DMS 273 treated with DMSO at 0.1 percent for 48 hours (cell line): ENCODE results near the gene C4orf46.
"Not testable (repeated sequence)": the region's sequence is repeated elsewhere in the genome, so short reads cannot be mapped to it uniquely, and the experiment has no call there.

Experiments used
- DNase-seq: peaks from one replicate; lab custom pipeline; 2025; lab: John Stamatoyannopoulos, UW

Gene C4orf46

DNA sequence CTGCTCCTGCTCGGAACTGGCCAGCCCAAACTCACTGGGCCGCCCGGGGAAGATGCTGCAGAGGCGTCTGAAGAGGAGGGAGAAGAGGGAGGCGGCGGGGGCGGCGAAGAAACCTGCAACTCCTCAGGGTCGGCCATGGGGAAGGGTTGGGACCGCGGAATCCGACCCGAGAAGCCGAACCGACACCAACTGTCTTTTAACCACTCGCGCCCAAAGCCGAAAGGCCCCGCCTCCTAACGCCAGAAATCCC is at the start of gene C4orf46:
TSS of gene C4orf46 (minus strand) at position 223 of the 250 bp plus-strand sequence. CDS start at position 137, 86 bp downstream.
- DNase-seq = no peak

DNA sequence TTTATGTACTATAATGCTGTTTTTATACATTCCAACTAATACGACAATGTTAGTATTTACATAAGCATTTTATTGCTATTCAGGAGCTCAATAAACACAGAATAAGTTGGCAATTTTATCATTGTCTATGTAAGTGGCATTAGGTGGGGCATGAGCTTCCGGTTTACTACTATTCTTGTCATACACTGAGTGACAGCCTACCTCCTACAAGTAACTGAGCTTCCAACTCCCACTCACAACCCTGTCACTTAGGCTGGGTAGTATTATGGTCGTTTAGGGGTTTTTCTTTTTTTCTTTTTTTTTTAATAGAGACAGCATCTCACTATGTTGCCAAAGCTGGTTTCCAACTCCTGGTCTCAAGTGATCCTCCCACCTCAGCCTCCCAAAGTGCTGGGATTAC is 44.1 kb upstream of the C4orf46 start:
- DNase-seq = no peak

DNA sequence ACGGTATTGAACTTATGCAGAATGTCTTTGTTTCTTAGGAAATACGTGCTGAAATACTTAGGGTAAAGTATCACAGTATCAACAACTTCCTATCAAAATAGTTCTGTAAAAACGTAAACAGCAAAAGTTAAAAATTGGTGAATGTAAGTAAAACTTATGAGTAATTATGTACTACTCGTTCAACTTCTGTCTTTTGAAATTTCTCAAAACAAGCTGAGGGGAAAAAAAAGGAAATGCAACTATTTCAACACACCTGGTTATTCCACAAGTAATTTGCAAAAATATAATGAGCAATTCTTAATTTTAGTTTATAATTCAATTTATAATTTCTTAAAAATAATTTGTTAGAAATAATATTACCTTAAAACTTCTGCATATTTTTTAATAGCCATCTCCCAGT is 43.2 kb upstream of the C4orf46 start:
- DNase-seq = no peak

DNA sequence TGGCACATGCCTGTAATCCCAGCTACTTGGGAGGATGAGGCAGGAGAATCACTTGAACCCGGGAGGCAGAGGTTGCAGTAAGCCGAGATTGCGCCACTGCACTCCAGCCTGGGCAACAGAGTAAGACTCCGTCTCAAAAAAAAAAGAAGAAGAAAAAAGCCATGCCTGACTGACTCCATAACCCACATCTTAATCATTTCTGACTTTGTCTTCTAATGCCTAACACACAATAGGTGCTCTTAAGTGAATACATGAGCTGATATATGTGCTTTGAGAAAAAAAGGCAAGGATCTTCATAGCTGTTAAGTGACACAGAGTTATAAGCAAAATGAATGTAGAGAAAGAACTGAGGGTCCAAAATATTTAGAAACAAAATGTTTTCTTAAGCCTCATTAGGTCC is 40.9 kb upstream of the C4orf46 start:
- DNase-seq = not testable (repeated sequence)

DNA sequence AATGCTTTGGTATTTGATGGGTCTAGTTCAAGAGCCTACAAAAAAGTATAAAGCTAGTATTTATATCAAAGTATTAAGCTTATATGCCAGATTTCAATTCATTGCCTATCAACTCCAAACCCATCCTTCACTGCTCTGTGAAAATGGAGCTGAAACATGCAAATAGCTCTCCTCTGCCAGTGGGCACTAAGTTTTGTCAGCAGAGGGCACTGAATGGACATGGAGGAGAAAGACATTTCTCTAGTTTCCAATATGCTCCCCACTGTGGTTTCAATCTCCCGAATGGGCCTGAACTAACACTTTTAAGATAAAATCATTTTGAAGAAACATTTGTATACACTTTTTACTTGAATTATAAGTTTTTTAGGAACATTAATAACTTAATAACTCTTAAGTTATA is 39.1 kb upstream of the C4orf46 start:
- DNase-seq = no peak

DNA sequence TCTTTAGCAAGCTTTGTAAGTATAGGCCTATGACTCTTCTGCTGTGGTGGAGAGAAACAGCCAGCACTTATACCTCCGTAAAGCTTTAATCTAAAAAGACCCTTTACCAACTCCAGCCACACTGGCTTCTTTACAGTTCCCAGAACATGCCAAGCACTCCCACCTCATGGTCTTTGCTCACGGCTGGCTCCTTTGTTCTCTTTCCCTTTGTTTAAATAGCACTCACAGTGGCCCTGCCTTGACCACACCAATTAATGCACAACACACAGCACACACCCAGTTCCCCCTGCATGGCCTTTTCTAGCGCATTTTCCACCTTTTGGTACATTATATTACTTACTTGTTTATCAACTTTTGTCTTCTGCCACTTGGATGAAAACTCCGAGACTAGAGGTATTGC is 32.6 kb upstream of the C4orf46 start:
- DNase-seq = no peak

DNA sequence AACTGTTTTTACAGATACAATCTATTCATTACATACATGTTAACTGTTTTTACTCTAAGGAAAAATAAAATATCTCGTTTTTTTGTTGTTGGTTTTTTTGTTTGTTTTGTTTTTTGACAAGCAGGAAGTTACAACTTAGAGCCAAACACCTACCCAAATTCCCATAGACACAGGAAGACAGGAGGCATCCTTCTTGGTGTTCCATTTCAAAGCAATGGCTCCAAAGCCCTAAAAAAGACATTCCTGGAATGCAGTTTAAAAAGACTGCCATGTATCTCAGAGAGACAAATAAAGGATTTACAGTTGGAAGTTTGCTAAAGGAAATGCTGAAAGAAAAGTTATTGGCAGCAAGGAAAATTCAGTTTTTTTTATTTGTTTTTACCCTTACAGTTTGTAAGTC is 17.1 kb upstream of the C4orf46 start:
- no peak for DNase-seq

DNA sequence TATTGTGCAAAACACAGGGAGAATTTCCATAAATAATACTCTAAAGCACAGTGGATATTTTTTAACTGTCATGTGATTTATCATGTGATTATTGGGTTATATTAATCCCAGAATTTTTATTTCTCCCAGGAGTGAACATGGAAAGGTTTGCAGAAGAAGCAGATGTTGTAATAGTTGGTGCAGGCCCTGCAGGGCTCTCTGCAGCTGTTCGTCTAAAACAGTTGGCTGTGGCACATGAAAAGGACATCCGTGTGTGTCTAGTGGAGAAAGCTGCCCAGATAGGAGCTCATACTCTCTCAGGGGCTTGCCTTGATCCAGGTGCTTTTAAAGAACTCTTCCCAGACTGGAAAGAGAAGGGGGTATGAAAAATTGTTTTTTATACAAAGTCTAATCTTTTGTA is 10.4 kb upstream of the C4orf46 start:
- no peak for DNase-seq

DNA sequence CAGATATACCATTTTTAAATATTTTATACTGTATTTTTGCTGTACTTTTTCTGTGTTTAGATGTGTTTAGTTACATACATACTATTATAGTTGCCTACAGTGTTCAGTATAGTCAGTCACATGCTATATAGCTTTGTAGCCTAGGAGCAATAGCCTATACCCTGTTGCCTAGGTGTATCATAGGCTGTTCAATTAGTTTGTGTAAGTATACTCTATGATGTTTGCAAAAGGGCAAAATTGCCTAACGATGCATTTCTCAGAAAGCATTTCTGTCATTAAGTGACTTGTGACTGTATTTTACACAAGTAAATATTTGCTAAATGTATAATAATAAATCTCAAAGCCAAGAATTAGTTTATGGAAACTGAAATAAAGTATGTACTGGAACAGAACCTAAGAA is 9.9 kb upstream of the C4orf46 start:
- DNase-seq = no peak

DNA sequence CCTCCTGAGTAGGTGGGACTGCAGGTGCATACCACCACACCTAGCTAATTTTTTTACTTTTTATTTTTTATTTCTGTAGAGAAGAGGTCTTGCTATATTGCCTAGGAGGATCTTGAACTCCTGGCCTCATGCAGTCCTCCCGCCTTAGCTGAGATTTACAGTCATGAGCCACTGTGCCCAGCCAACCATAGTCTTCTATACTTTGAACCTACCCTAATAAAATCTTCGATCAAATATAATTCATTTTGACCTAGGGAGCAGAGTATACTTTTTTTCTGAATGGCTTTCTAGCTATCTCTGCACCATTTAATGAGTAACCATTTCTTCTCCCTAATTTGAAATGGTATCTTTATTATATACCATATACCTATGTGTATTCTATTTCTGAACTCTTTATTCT is 7.1 kb upstream of the C4orf46 start:
- no peak for DNase-seq

DNA sequence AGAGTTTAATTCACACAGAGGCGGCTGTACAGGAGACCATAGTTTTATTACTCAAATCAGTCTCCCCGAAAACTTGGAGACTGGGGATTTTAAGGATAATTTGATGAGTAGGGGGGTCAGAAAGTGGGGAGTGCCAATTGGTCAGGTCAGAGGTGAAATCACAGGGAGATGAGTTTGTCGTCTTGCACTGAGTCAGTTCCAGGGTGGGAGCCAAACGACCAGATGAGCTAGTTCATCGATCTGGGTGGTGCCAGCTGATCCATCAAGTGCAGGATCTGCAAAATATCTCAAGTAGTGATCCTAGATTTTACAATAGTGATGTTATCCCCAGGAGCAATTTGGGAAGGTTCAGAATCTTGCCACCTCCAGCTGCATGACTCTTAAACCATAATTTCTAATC is 4.4 kb upstream of the C4orf46 start:
- no peak for DNase-seq

DNA sequence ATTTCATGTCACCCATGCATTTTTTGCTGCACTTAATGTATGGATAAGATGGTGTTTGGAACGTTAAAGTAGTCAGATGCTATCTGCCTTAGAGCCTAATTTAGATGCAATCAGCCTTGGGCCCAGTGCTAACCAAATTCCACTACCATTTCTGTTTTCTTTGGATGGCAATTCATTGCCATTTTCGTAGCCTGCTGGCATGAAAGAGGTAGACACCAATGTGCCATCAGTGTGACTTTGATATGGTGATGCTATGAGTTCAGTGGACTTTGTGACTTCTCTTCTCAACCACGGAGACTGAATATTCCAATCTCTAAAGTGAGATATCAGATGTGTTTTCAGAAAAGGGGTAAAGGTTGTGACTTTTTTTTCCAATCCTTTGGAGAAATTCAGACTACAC is 1.9 kb upstream of the C4orf46 start:
- no peak for DNase-seq

DNA sequence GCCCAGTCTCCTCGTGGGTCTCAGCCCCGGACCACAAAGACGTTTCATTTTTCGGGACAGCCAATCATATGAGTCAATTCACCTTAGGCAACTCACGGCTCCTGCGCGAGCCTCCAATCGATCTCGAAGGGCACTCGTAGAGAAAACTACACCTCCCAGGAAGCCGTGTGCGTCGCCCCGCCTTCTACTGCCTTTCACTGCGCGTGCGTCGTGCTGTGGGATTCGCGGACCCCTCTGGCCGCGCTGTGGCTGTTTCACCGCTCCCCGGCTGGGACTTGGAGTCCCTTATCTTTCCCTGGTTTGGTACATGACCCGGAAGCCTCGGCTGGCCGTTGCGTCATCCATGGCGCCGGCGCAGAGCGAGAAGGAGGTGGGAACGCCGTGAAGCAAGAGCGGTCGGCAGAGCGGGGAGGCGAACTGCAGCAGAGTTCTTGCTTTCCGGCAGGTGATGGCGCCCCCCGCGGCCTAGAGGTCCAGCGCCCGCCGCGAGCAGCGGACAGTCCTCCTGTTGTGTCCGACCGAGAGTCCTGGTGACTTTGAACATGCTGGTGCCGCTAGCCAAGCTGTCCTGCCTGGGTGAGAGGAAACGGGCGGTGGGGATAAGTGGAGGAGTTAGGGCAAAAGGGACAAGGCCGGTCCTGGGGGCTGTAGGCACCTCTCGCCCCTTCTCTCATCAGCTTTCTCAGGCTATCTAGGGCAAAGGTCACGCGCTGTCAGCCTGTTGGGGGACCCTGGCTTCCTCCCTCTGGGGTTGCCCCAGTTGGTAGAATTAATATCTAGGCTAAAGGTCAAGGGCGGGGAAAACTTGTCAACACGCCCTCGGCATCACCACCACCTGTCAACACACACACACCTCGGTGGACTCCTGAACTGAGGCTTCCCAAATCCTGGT is 474 bp upstream of the C4orf46 start, which contains the start of gene ETFDH:
TSS of gene ETFDH (plus strand) at position 382 of the 892 bp plus-strand sequence. CDS start at position 543, 161 bp downstream.
- DNase-seq = peak; percentile 96

DNA sequence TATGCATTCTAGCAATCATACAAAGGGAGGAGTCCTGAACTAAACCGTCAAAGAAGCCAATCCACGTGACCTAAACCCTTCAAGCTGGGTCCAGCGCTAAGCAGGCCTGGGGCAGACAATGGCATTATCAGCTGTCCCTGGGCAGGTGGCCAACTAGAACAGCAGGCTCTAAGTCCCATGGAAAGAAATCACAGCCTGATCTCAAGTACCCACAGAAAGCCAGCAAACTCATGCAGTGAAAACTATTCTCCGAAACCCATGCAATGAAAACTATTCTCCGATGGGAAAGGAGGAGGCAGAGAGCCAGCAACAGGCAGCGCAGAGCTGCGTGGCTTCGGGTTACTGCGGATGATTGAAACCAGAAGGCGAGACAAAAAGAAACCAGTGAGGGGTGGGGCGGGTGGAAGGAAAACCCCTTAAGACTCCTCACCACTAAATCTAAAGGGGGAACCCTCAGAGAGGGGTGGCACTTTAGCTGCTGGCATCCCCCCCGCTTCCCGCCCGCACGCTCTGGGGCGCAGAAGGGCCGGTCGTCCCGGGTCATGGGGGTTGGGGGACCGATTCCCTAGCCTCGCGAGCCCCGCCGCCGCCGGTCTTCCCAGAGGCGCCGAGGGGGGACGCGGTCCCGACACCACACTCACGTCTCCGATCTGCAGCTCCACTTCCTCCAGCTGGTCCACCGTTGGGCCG is 567 bp downstream of the C4orf46 start:
- peak; percentile 44 for DNase-seq

DNA sequence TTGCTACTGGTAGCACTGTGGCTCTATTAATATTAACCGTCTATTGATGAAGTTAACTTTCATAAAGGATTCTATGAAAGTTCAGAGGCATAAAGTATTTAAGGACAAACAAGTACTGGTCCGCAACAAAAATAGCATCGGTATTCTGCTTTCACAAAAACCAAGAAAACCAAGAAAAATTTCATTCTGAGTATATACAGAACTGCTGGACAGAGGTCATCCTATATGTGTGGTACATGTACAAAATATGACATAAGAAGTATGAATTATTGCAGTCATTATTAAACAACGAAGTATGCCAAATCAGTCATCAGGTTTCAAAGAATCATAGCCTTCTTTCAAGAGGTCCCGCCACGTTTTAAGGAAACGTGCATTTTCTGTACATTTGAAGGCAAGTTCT is 2.4 kb downstream of the C4orf46 start:
- DNase-seq = no peak

DNA sequence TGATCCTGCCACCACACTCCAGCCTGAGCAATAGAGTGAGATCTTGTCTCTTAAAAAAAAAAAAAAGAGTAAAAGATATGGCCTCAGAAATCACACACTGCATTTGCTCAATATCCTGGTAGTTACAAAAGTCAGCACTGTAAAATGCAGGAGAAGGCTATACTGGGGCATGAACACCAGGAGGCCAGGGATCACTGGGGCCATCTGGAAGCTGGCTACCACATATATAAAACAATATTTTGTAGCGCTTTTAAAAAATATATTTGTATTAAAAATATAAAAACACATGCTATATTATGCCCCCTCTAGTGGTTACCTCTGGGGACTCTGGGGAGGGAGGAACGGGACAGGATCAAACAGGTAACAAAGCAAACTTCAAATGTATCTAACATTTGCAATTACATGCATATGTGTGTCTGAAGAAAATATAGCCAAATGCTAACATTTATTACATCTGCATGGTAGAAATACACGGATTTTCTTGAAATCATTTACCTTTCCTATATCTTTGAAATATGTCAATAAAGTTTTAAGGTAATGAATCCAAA is 4.0 kb downstream of the C4orf46 start:
- no peak for DNase-seq

DNA sequence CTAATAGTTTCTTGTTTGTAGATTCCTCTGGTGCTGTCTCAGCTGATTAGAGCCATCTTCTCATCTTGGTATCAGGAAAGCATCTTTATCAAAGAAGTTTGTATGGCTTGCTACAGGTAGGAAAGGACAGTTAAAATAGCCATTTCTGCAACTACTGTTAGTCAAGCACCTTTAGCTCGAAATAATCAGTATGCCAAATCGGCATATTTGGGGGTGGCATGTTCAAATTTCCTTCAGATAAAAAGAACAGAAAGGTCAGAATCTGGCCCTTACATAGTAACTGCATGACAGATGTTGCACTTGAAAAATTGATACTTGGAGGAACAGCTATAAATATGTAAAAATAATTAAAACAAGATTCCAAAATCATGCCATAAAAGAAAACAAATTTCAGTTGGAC is 4.8 kb downstream of the C4orf46 start:
- no peak for DNase-seq

DNA sequence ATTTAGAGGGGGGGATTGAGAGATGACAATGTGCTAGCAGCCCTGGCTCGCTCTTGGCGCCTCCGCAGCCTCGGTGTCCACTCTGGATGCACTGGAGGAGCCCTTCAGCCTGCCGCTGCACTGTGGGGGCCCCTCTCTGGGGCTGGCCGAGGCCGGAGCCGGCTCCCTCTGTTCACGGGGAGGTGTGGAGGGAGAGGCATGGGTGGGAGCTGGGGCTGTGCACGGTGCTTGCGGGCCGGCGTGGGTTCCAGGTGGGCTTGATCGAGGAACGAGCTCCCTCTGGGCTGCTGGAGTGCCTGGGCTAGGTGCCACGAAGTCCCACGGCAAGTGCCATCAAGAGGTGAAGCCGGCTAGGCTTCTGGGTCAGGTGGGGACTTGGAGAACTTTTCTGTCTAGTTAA is 6.9 kb downstream of the C4orf46 start:
- DNase-seq = no peak

DNA sequence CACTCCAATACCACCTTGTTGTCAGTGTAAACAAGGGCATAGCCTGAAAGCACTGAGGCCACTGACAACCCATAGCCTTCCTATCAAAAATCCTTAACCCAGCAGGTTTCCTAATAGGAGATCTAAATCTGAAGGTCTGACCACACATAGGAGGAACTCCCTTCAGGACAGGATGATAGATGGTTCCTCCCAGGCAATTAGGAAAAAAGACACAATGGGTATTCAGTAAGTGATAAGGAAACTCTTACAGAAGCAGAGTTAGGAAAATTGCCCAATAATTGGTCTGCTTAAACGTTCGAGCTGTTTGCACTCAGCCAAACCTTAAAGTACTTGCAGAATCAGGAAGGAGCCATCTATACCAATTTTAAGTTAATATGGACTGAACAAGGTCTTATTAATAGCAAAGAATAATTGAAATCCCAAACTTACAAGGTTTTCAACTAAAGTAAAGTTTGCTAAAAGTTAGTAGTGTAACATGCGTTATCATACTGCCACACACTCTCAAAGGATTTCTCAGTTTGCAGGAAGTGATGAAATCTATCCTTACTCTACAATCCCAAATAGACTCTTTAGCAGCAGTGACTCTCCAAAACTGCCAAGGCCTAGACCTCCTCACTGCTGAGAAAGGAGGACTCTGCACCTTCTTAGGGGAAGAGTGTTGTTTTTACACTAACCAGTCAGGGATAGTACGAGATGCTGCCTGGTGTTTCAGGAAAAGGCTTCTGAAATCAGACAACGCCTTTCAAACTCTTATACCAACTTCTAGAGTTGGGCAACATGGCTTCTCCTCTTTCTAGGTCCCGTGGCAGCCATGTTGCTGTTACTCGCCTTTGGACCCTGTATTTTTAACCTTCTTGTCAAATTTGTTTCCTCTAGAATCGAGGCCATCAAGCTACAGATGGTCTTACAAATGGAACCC is 7.7 kb downstream of the C4orf46 start:
- not testable (repeated sequence) for DNase-seq

DNA sequence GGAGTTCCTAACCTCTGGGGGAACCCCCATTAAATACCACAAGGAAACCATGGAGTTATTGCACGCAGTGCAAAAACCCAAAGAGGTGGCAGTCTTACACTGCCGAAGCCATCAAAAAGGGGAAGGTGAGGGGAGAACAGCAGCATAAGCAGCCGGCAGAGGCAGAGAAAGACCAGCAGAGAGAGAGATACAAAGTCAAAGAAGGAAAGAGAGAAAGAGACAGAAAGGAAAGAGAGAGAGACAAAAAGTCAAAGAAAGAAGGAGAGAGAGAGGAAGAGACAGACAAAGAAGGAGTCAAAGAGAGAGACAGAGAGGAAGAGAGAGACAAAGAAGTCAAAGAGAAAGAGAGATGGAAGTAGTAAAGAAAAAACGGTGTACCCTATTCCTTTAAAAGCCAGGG is 8.4 kb downstream of the C4orf46 start:
- not testable (repeated sequence) for DNase-seq

DNA sequence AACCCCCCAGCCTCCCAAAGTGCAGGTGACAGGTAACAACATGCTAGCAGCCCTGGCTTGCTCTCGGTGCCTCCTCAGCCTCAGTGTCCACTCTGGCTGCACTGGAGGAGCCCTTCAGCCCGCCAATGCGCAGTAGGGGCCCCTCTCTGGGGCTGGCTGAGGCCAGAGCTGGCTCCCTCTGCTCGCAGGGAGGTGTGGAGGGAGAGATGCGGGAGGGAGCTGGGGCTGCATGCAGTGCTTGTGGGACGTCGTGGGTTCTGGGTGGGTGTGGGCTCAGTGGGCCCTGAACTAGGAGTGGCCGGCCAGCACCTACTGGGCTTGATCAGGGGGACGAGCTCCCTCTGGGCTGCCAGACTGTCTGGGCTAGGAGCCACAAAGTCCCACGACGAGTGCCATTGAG is 14.4 kb downstream of the C4orf46 start:
- no peak for DNase-seq

DNA sequence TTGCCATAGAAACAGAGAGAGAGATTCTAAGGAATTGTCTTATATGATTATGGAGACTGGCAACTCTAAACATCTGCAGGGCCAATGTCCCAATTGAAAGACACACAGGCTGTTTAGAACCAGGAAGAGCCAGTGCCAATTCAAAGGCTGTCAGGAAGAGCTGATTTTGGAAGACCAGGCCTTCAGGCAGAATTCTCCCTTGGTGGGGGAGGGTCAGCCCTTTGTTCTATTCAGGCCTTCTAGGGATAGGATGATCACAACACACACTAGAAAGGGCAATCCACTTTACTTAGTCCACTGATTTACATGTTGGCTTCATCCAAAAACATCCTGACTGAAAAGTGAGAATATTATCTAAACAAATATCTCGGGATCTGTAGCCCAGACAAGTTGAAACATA is 15.2 kb downstream of the C4orf46 start:
- no peak for DNase-seq
